GM18858 (cell line): ENCODE measurements around the gene MACO1.

Experiments
- ATAC-seq: cut with Tn5 transposase; IDR thresholded peaks from one replicate; pipeline ENCODE4 v1.9.1; 2021; ENCODE audit not compliant: unreplicated experiment

Gene MACO1

DNA sequence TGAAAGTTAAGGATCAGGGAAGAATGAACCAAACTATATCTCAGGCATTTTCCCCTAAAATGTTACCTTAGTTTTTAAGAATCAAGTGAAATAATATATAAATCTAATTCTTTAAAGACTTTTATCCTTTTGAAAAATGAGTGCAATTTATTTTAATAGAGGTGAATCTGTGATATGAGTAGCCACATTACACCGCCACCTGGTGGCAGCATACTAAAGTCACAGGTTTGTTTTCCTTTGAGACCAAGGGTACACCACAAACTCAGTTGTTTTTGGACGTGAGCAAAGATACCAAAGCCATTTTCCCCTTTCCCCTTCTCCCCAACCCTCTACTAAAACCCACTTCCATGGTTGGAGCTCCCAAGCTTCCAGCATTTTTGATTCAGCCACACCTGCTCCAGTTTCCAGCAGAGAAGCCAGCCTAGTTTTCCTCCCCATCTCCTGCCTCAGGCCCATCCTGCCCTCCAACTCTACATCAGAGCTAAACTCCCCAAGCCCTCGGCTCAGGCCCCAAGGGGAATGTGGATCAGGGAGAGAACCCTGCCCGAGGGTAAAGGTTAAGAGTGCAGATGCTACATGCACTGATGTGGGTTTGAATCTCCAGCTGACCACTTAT lies 89.9 kb downstream of the MACO1 start:
- no peak for ATAC-seq

DNA sequence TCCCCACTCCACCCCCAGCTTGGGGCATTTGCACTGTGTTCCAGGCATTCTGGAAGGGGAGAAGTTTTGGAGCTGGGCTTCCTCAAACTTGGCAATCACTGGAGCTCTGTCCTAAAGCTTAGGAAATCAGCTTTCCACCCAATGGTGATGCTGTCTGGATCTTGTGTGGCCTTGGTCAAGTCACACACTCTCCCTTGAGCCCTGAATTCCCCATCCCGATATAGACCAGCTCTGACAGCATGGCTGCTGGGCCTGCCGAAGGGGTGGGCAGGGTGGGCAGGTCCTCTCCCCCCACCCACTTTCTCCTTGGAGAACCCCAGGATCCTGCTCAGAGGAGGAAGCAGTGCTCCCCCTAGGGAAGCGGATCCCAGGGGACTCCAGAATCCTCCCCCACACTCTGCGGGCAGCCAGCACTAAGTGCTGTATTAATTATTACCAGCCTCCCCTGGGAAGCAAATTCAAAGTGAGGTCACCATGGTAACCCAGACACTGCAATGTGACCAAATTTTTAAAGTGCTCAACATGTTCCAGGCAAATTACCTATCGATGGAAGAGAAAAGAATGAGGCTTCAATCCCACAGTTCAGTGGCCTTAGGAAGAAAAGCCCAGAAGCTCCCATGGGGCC lies 91.4 kb downstream of the MACO1 start:
- no peak for ATAC-seq

DNA sequence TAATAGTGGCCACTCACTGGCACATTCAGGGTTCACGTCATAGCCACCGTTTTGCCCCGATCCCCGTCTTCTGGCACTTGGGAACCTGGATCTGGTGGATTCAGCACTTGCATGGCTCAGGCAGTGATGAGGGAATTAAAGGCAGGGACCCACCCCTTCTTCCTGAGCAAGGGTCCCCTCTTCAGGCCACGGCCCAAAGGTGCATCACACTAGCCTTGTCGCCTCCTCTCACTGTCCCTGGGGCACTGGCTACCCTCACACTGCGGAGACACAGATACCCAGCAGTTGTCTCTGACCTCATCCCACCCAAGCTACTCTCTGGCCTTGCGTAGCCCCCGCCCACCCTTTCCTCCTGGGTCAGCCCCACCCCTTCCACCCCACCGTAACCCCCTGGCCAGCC lies 92.8 kb downstream of the MACO1 start:
- no peak for ATAC-seq

DNA sequence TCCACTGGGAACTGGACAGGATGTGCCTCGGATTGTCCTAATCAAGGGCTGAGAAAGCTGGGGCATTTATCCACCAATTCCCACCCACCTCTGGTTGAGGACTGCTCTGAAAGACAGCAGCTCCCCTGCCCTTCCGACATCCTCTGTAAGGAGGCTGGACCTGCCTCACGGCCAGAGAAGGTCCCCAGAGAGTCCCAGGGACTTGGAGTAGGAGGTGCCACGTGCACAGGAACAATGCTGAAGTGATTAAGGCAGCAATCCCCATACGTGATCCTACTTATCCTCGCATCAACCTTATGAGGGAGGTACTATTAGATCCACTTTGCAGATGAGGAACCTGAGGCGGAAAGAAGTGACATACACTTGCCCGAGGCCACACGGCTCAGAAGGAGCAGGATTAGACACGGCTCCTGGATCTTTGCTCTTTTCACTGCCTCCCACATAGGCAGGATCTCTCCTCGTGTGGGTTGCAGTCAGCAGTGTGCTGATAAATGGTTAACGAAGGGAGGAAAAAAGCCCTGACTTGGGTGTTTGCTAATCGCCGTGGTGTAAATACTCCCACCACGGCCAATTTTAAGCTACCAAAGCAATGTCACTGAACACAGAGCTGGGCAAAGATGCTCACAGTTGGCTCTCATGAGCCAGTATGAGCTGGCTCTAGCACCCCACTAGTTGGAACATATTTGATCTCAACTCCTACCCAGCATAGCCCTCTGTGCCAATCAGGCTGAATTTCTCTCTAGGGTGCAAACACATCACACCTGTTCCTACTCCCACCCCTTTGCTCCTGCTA lies 94.1 kb downstream of the MACO1 start:
- no peak for ATAC-seq

DNA sequence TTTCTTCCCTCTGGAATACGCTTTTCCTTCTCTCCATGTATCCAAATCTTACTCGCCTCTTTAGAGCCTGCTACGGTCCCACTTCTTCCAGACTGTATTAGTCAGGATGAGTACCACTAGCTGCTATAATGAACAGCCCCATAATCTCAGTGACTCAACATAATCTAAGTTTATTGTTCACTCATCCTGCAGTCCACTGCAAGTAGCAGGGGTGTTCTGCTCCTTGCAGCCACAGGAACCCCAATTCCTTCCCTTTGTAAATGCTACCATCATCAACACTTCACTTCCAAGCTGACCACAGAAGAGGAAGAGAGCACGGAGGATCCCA lies 94.6 kb downstream of the MACO1 start:
- no peak for ATAC-seq

DNA sequence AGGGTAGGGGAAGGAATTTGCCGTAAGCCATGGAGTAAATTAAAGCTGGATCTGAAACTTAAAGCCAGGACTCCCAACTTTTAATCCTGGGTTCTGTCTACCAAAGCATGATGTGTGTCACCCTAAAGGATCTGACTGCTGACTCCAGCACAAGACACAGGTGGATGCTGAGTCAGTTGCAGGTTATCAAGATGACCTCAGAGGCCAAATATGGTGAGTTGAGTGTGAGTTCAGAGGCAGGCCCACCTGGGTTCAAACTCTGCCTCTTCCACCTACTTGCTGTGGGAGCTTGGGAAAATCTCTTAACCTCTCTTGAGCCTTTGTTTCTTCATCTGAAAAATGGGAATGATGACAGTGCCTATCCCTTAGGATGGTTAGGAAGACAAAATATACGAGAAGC lies 96.1 kb downstream of the MACO1 start:
- ATAC-seq, result no peak

DNA sequence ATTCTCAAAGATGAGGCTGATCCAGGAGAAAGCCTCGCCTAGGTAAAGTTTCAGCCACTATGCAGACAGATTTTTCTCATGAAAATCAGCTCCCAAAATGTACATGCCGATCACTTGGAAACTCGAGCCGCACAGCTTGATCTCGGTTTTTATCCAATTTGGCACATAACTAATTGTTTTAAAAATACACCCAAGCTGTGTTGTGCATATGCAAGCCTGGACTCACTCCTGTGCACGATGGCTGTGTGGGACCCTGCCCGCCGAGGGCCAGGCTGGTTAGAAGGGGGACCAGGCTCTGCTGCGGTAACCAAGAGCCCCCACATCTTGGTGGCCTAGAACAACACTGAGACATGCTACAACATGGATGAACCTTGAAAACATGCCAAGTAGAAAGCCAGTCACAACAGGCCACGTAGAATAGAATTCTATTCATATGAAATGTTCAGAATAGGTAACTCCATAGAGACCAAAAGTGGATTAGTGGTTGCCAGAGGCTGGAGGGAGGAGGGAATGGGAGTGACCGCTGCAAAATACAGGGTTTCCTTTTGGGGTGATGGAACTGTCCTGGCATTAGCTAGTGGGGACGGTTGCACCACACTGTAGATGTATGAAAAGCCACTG lies 96.6 kb downstream of the MACO1 start:
- no peak for ATAC-seq

DNA sequence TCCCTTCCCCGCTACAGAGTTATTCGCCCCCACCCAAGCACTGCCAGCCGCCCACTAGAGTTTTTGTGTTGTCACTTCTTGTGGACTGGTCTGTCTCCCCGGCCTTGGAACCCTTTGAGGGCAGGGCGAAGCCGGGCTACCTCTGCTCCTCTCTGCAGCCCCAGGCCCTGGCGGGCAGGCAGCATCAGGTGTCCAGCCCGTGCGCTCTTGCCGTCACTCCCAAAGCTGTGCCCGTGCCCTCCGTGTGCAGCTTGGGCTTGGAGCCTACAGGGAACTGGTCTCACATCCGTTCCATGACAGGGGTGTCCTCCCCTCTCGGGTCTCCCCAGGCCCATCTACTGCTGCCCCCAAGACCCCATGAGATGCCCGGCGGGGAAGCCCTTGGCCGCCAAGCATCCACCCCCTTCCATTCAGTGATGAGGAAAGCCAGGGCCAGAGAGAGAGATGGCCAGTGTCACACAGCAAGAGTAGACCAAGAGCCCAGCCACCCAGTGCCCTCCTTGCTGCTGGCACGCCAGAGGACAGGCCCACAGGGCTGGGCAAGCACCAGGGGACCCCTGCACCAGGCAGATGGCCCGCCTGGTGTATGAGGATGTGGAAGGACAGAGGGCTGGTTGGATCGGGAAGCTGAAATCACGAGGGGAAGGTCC lies 97.4 kb downstream of the MACO1 start:
- ATAC-seq, result no peak

DNA sequence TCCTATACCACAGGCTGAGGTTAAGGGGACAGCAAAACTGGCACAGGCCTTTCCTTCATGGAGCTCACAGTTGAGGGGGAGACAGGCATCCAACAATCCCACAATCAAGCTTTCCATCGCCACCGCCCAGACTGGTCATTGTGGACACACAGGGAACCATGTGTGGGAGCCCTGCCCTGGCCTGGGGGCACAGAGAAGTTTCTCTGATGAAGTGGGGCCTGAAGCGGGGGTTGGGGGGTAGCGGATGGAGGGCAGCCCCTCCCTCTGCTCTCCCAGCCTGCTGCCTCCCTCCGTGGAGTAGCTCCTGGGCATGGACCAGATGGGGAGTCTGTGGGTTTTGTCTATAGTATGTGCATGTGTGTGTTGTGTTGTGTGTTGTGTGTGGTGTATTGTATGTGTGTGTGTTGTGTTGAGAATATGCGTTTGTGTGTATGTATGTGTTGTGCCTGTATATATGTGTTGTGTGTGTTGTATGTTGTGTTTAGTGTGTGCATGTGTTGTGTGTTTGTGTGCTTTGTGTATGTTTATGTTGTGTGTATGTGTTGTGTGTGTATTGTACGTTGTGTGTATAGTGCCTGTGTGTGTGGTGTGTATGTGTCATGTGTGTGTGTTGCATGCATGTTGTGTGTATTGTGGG lies 98.3 kb downstream of the MACO1 start:
- no peak for ATAC-seq

DNA sequence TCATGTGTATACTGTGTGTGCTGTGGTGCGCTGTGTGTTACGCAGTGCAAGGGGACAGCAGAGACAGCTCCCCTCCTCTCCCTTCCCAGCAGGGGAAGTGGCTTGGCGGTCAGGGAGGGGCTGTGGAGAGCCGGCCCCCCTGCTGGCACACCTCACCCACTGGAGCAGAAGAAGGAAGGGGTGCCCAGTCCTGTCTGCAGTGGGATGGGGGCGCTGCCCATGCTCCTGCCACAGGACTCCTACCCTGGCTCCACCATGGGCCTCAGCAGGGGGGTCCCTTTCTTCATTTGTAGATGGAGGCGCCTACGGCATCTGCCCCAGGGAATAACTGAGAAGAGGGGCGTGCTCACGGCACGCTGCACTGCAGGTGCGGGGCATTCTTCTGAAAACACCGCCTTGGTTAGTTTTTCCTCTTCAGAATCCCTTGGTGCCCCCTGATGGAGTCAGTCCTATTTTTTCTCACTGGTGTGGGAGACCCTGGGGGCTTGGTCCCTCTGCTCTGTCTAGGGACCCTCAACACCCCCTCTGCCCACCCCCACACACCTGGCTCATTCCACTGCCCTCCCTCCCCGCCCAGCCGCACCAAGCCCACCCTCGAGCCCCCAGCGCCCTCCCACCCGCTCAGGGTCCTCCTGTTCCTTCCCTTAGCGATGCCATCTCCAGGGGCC lies 99.0 kb downstream of the MACO1 start:
- ATAC-seq, result no peak

DNA sequence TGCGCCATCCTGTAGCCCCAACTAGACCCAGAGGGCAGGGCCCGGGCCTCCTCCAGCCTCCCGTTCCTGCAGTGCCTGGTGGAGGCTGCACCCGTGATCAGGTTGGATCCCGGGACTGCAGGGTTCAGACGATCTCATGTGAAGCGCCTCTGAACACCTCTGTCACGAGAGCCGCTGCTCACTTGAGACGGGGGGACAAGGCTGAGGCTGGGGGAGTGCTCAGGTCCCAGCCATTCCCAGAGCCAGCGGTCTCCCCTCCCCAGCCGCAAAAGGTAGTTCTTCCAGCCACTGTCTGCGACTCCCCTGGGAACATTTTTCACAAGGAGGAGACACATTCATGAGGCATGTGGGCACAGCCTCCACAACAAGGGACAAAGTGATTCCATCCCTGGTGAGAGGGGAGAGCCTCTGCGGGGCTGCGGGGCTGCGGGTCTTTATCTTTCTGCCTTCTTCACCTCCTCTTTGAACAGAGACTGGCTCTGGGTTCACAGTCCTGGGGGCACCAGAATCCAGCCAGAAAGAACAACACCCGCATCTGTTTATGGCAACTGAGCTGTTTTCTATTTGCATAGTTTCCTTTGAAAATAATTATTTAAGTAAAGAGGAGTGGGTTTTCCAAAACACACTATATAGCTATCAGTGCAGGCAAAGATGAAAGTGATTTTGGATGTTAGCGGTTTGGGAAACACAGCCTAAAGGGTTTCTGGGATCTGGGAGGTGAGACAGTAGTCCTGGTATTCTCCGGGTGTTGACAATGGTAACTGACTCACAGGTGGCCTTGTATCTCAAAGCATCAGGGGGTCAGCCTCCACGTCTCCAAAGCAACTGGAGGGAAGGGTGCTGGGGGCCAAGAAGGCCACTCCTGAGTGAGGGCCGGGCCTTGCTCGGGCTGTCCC lies 99.7 kb downstream of the MACO1 start:
- no peak for ATAC-seq

DNA sequence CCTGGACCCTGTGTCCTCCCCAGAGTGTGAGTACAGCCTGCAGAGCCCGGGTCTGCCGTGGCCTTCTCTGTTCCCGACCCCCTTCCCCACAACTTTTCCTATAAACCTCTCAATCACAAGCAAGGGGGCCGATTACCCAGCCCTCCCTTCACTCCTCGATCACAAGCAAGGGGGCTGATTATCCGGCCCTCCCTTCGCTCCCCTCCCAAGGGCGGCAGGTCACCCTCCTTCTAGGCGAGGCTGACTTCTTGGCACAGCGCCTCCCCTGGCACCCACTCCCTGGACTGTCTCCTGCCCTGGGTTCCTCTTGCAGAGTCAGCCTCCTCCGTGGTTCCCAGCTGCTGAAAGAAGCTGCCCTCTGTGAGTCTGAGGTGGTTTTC lies 100.4 kb downstream of the MACO1 start:
- no peak for ATAC-seq

DNA sequence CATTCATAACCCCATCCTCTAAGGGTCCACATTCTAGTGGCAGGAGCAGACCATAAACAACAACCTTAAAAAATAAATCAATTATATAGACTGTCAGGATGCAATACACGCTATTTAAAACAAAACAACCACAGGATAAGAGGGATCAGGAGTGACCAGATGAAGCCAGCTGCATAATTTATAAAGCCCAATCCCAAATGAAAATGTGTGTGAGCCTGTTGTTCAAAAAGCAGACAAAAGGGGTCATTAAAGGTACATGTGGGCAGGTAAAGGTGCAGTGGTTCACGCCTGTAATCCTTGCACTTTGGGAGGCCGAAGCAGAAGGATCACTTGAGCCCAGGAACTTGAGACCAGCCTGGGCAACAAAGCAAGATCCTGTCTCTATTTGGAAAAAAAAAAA lies 102.3 kb downstream of the MACO1 start:
- no peak for ATAC-seq

DNA sequence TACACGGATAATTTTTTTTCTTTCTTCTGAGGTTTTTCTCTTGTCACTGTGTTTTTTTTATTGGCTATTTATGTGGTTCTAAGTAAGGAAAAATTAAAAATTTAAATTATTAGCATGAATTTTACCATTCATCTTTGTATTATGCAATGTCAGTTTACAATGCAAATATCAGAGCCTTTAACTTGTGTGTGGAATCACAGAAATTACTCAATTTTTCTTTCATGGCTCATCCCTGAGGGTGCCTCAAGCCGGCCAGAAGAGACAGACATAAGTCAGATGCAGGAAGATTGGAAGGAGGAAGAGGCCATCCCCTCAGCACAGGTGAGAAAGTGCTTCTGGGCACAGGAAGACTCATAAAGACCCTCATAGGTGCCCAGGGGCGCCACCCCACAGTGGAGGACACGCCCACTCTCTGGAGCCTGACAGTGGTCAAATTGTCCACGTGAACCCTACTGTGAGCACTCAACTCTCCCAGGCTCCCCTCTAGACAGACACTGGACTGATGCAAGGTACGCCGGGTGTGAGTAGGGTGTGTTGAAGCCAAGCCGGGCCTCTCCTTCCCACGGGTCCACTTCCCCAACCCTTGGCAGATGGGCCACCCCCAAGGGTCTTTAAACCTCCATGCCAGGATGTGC lies 103.2 kb downstream of the MACO1 start:
- ATAC-seq, result no peak

DNA sequence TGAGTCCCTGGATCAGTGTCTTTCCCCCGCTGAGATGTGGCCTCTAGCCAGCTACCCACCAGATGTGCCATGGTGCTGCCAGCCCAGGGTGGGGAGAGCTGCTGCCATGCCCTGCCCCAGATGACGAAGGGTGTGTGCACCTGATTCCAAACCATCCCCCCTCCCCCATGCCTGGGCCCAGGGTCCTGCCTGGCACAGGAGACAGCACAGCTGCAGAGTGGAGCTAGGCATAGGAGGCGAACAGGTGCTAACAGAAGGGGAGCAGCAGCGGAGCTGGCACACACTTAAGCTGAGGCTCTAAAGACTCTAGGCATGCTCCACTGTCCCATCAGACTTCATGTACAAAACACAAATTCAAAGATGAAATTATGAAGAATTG lies 103.7 kb downstream of the MACO1 start:
- no peak for ATAC-seq

DNA sequence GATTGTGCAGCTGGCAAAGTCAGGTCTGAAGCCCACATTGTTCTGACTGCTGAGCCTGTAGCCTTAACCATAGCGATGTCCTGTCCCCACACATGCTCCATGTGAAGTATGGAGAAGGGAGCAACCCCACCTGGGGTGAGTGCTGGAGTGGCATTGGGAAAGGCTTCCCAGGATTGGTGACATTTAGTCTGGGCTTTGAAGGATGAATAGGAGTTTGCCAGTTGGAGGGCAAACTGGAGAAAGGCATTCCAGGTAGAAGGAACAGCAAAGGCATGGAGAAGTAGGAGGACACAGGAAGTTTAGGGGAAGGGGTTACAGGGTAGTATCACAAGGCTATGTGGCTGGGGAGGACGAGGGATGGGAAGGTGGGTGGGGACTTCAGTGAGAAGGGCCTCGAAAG lies 105.4 kb downstream of the MACO1 start:
- no peak for ATAC-seq

DNA sequence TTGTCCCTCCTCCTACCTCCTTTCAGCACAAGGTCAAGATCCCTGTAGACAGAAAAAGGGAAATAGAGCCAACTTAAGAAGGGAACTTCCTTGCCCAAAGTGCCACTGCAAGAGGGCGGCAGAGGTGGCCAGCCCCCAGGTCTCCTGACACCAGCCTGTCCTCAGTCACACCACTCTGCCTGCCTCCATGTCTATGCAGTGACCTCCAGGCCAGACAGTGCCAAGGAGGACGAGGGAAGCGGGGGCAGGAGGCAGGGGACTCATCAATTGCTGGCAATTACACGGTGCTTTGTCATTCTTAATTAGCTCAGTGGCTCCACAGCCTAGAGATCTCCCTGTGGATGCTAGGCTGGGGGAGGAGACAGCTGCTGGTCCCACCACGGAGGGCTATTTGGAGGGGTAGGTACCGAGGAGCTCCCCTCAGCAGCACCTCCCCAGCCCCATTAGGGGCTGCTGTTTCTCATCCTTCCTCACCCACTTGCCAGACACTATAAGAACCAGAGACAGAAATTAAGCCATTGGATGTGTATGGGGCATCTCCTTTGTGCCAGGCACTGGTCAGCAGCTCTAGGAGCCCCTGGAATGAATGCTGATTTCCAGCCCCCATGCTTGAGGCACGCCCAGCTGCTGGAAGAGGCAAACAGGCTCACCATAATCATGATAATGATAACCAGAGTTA lies 106.6 kb downstream of the MACO1 start:
- ATAC-seq, result no peak

DNA sequence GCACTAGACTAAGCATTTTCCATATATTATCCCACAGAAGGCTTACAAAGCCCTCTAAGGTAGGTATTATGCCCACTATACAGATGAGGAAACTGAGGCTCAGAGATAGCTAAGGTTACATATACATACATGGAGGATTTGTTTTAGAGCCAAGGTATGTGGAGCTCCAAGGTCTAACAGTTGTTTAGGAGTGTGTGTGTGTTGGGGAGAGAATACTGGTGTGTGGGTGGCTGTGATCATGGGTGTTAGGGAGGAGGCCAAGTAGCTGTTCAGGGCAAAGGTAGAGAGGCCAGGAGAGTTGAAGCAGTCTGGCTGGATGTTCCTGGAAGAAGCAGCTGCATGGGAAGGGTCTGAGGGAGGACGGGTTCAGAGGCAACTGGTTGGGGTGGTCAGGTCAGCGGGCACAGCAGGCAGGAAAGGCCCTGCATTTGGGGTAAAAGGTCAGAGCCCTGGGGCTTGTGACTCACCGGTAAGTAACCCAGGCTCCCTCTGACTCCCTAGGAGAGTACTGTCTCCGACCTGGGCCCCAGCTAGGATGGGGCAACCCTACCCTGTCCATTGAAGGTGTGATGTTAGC lies 107.6 kb downstream of the MACO1 start:
- ATAC-seq, result no peak
